Upper lobe of left lung (tissue), 6 donors: ENCODE measurements around the gene DNASE1L2. TPM values are rescaled to one million over a fixed set of nuclear protein-coding genes. Genes with fewer than 3 reads are reported as not detected.

Source experiments
- ATAC-seq, 2 donors: fragments of 200-7000 bp; cut with Tn5 transposase; one replicate each; pipeline ENCODE4 v1.9.1; 2022; ENCODE audit warnings: mild to moderate bottlenecking in 2 of 2, moderate library complexity in 2 of 2; ENCODE audit not compliant: low FRiP score in 2 of 2
- DNase-seq, 2 donors: peaks; one replicate each; pipeline ENCODE4 v3.0.0-alpha.2; 2019 to 2020
- H3K27ac ChIP-seq, 4 donors: fragments of 200-600 bp; sonication (generic); one replicate each; pipeline ENCODE4 v1.5.1; 2016 to 2019
- H3K27me3 ChIP-seq, 4 donors: fragments of 200-600 bp; sonication (generic); one replicate each; pipeline ENCODE4 v1.5.1; 2017 to 2019
- H3K36me3 ChIP-seq, 4 donors: fragments of 200-600 bp; sonication (generic); one replicate each; pipeline ENCODE4 v1.5.1; 2016 to 2019
- H3K4me1 ChIP-seq, 4 donors: fragments of 200-600 bp; sonication (generic); one replicate each; pipeline ENCODE4 v1.5.1; 2018 to 2019
- H3K4me3 ChIP-seq, 4 donors: fragments of 200-600 bp; sonication (generic); one replicate each; pipeline ENCODE4 v1.5.1; 2017 to 2019; ENCODE audit warnings: mild to moderate bottlenecking in 2 of 4, moderate library complexity in 1 of 4
- H3K9me3 ChIP-seq, 4 donors: fragments of 200-600 bp; sonication (generic); one replicate each; pipeline ENCODE4 v1.5.1; 2018 to 2019
- EP300 ChIP-seq, 4 donors: sonication (generic); formaldehyde crosslinking; IDR thresholded peaks; one replicate each; pipeline ENCODE4 v1.5.1; 2017; ENCODE audit warnings: antibody characterized with exemption in 4 of 4, control low read depth in 2 of 4
- POLR2A ChIP-seq, 4 donors: fragments of 450-650 bp; IDR thresholded peaks; one replicate each; pipeline ENCODE4 v1.5.1; 2016 to 2017; ENCODE audit warnings: antibody characterized with exemption in 4 of 4, mild to moderate bottlenecking in 2 of 4
- POLR2AphosphoS5 ChIP-seq, 2 donors: sonication (generic); formaldehyde crosslinking; IDR thresholded peaks; one replicate each; pipeline ENCODE4 v1.5.1; 2017; ENCODE audit warnings: antibody characterized with exemption in 2 of 2
- WGBS, 2 donors: methylation state at CpG; one replicate each; pipeline ENCODE4 v1.1.5; 2017 to 2018; 5-methylcytosine and 5-hydroxymethylcytosine counted together
- total RNA-seq, 6 donors: library from RNA; depleted of rRNA in 4 of 6; stranded (reverse); fragments of >200 nt in 4 of 6; gene quantifications; one replicate each; pipeline versions ENCODE4 v1.1.0 to v1.2.1, GENCODE V29; 2016 to 2021
- TF ChIP-seq, protein P1 (sequence below), 6 experiments: fragments of 450-650 bp in 4 of 6; fragments of 200-600 bp in 2 of 6; sonication (generic) in 2 of 6; IDR thresholded peaks; one replicate each; pipeline ENCODE4 v1.5.1; 2016 to 2019; ENCODE audit warnings: antibody characterized with exemption in 6 of 6
- donor health status: DM: no; HTN: no; CAD: no; lungs with moderate emphysema.
- donor health status: DM: no; HTN: yes; CAD: no; lungs with severe emphysema.

Gene DNASE1L2
- total RNA-seq, 6 donors from 2014 or later: 0.79 to 2.1 (median 1.5) TPM; not detected in 2

DNA sequence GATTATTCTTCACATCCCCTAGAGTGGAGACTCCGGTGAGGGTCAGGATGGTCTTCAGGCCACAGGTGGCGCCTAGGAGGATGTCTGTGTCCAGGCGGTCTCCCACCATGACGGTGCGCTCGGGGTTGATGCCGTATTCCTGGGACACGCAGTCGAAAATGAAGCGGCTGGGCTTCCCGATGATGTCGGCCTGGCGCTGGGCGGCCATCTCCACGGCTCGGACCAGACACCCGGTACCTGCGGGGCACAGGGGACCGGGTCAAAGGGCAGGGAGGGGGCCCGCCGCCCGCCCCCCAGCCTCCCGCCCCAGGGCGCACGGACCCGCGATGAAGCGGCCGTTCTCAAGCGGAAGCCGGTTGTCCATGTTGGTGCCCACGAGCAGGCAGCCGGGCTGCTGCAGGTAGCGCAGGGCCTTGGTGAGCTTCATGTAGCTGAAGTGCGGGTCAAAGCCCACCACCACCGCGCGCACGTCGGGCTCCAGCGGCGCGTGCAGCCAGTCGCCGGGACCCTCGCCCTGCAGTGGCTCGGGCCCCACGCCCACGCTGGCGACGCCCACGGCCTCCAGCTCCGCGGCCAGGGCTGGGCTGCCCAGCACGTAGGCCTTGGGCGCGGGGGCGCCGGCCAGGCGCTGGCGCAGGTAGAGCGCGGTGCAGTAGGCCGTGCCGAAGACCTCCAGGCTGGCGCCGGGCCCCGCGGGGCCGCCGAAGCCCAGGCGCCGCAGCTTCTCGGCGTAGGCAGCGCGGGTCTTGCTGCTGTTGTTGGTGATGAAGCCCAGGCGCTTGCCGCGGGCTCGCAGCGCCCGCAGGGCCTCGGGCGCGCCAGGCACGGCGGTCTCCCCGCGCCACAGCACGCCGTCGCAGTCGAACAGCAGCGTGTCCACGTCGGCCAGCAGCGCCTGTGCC is 22.2 kb upstream of the DNASE1L2 start:
- Histone ChIP-seq H3K4me3 (peak overlapping the region; percentile 92 to 97 (median 96)), H3K9me3 (no peaks in the 10 kb centered on the region), H3K27ac (peak overlapping the region; percentile 76 to 88 (median 87)), H3K27me3 (no peaks in the 10 kb centered on the region), H3K4me1 (peaks cover 31 to 37% (median 34%) of the 10 kb centered on the region in 4 donors), H3K36me3 (peaks cover 0 to 19% (median 8%) of the 10 kb centered on the region in 4 donors)
- ATAC-seq: no peak
- TF ChIP-seq, protein P1, sequence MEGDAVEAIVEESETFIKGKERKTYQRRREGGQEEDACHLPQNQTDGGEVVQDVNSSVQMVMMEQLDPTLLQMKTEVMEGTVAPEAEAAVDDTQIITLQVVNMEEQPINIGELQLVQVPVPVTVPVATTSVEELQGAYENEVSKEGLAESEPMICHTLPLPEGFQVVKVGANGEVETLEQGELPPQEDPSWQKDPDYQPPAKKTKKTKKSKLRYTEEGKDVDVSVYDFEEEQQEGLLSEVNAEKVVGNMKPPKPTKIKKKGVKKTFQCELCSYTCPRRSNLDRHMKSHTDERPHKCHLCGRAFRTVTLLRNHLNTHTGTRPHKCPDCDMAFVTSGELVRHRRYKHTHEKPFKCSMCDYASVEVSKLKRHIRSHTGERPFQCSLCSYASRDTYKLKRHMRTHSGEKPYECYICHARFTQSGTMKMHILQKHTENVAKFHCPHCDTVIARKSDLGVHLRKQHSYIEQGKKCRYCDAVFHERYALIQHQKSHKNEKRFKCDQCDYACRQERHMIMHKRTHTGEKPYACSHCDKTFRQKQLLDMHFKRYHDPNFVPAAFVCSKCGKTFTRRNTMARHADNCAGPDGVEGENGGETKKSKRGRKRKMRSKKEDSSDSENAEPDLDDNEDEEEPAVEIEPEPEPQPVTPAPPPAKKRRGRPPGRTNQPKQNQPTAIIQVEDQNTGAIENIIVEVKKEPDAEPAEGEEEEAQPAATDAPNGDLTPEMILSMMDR (IDR thresholded peaks at IDR 0.05): peak in 1 of 6 experiments; percentile 42
- TF ChIP-seq POLR2AphosphoS5 (IDR thresholded peaks at IDR 0.05) (no peak), POLR2A (IDR thresholded peaks at IDR 0.05) (no peak), EP300 (IDR thresholded peaks at IDR 0.05) (no peak)
- DNase-seq: peak in 1 of 2 donors; percentile 90
- 4 to 7% methylated on average over 8 to 9 of the region's 98 CpGs for WGBS, 2 donors

DNA sequence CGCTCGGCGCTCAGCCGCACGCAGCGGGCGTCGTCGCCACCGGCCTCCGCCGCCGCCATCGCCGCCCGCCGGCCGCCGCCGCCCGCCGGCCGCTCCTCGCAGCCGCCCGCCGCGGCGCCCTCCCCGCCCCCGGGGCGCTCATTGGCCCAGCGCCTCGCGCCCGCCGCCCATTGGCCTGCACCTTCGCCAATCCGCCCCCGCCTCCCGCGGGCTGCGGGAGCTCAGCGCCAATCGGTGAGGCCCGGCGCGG is 21.6 kb upstream of the DNASE1L2 start, which contains the start of gene PGP:
PGP (minus strand) TSS at position 122 of the 250 bp plus-strand sequence; CDS start at position 59, 63 bp downstream.
- peaks cover 0 to 13% (median 2%) of the 10 kb centered on the region in 4 donors for H3K36me3 ChIP-seq
- H3K4me3 ChIP-seq: peak within 1 kb of the TSS; percentile 92 to 97 (median 96)
- no peaks in the 10 kb centered on the region for H3K27me3 ChIP-seq
- TF ChIP-seq, protein P1 (IDR thresholded peaks at IDR 0.05): peak in 2 of 6 experiments; percentile 22 to 47
- TF ChIP-seq POLR2A (IDR thresholded peaks at IDR 0.05): no peak
- H3K9me3 ChIP-seq: no peaks in the 10 kb centered on the region
- peak; percentile 95 to 96 for ATAC-seq
- 0% methylated on average over 19 of the region's 48 CpGs; no CpG with 5 or more reads in 1 of the 2 donors for WGBS, 2 donors
- peak within 1 kb of the TSS; percentile 87 to 93 (median 90) for H3K27ac ChIP-seq
- H3K4me1 ChIP-seq: peaks cover 31 to 37% (median 34%) of the 10 kb centered on the region in 4 donors
- DNase-seq: no peak

DNA sequence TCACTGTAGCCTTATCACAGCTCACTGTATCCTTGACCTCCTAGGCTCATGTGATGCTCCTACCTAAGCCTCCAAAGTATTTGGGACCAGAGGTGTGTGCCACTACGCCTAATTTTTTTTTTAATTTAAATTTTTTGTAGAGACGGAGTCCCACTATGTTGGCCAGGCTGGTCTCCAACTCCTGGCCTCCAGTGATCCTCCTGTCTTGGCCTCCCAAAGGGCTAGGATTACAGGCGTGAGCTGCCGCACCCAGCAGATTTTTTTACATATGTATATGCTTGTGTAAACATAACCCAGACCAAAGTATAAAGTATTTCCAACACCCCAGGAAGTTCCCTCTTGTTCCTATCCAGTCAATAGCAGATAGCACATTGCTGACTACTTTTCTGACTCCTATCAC is 19.9 kb upstream of the DNASE1L2 start:
- Histone ChIP-seq H3K36me3 (peaks cover 0 to 8% (median 0%) of the 10 kb centered on the region in 4 donors), H3K9me3 (no peaks in the 10 kb centered on the region), H3K4me1 (peaks cover 31 to 37% (median 34%) of the 10 kb centered on the region in 4 donors), H3K27me3 (no peaks in the 10 kb centered on the region), H3K4me3 (no peak overlapping the region), H3K27ac (no peak overlapping the region)
- 95 to 100% methylated on average over 4 of the region's 4 CpGs for WGBS, 2 donors
- DNase-seq (no peak), ATAC-seq (no peak)
- no peak for TF ChIP-seq POLR2A (IDR thresholded peaks at IDR 0.05)
- no peak for TF ChIP-seq EP300 (IDR thresholded peaks at IDR 0.05)
- TF ChIP-seq, protein P1 (IDR thresholded peaks at IDR 0.05): no peak
- TF ChIP-seq POLR2AphosphoS5 (IDR thresholded peaks at IDR 0.05): no peak

DNA sequence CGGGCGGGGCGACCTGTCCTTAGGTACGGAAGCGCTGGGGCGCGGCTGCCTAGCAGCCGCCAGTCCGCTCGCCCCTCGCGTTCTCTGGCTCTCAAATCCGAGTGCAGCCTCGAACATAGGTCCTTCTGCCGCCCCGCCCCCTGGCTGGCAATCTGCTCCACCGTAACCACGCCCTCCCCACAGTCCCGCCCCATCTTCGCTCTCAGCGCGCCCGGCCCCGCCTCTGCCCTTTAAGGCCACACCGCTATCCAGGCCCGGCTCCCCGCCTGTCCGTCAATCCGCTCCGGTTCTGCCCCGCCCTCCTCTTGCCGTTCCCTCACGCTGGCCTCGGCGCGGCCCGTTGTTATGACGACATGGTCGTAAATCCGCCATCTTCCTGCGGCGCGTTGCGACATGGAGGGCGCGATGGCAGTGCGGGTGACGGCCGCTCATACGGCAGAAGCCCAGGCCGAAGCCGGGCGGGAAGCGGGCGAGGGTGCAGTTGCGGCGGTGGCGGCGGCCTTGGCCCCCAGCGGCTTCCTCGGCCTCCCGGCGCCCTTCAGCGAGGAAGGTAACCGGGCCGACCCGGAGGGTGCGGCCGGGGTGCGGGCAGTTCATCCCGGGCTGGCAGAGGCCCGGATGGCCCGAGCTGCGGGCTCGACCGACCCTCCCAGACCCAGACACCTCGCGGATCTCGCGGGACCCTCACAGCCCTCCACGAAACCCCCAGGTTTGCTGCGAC is 12.9 kb upstream of the DNASE1L2 start, which contains the start of gene E4F1:
E4F1 (plus strand) TSS at position 371 of the 721 bp plus-strand sequence; CDS start at position 394, 23 bp downstream.
- WGBS, 2 donors: 0 to 1% methylated on average over 6 to 33 of the region's 82 CpGs
- ATAC-seq: peak; percentile 100
- Histone ChIP-seq H3K27me3 (no peaks in the 10 kb centered on the region), H3K27ac (peak within 1 kb of the TSS; percentile 75 to 96 (median 90)), H3K9me3 (no peaks in the 10 kb centered on the region), H3K4me3 (peak within 1 kb of the TSS; percentile 33 to 100 (median 80)), H3K36me3 (peaks cover 0 to 12% (median 3%) of the 10 kb centered on the region in 4 donors), H3K4me1 (peaks cover 18 to 38% (median 21%) of the 10 kb centered on the region in 4 donors)
- peak in 3 of 4 donors; percentile 73 to 96 (median 76) for TF ChIP-seq POLR2A (IDR thresholded peaks at IDR 0.05)
- TF ChIP-seq POLR2AphosphoS5 (IDR thresholded peaks at IDR 0.05): peak; percentile 98
- TF ChIP-seq EP300 (IDR thresholded peaks at IDR 0.05): peak in 1 of 4 donors; percentile 70
- TF ChIP-seq, protein P1 (IDR thresholded peaks at IDR 0.05): peak in 3 of 6 experiments; percentile 3 to 39 (median 32)
- DNase-seq: peak; percentile 99 to 100
